ENCODE results near the gene RHOF.

RHOF gene

DNA sequence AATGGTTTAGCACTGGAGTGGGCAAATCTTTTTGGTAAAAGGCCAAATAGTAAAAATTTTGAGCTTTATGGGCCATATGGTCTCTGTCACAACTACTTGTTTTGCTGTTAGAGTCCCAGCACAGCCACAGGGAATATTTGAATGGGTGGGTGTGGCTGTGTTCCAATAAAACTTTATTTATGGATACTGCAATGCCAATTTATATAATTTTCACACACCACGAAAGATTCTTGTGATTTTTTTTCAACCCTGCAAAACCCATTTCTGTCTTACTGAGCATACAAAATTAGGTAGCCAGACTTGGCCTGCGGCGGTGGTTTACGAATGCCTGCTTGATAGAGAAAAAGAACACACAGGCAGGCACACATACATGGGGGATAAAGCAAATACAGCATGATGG lies 52.6 kb downstream of the RHOF start:
- no peak for DNase-seq

DNA sequence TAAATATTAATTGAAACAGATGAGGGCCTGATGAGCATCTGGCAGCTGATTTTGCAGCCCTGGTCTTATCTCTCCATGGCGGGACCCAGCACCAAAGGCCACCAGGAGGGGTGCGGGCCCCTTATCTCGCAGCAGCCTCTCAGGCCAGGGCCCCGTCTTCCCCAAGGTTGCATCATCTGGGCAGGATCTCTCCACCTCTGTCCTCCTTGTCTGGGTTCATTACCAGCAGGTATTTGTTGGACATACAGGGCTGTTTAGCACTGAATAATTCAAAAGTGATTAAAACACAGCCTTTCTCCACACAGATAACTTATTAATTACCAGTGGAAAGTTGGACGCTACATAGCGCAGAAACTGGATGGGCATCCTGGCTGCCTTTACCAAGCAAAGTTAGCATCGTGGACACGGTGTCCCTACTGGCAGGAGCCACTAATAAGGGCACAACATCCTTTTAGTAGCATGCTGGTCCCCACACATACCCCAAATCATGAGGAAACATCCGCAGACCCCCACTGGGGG lies 55.1 kb downstream of the RHOF start:
- DNase-seq = no peak

DNA sequence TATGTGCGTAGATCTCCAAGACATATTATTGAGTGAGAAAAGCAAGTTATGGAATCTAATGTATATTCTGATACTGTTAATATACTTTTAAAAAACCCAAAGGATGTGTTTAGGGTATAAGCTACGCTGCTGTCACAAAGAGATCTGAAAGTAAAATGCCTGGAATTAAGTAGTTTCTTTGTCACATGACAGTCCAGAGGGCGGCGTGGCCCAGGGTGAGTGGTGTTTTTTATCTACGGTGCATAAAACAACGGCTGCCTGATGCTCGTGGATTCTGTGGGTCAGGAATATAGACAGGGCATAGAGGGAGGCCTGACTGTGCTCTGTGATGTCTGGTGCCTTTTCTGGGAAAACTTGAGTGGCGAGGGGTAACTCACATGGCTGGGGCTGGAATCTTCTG lies 59.6 kb downstream of the RHOF start:
- DNase-seq = no peak

- no peak for DNase-seq
These were observed 62.0 kb downstream of the RHOF start for GRCh38 chr12:121731473-121731872.

- DNase-seq = no peak
These were observed 64.5 kb downstream of the RHOF start for GRCh38 chr12:121729021-121729420.

All from activated T-cell treated with anti-CD3 and anti-CD28 coated beads, Interleukin-2, amount 50 U/mL, for 48 hours (primary cell).